PC-9 (cell line): ENCODE results near the gene TRAPPC12. TPM values are rescaled to one million over a fixed set of nuclear protein-coding genes. Genes with fewer than 3 reads are reported as not detected.

Experiments used
- BruUV-seq: library from RNA; stranded (reverse); fragments of 400-500 nt; replicated peaks from 2 replicates; lab custom pipeline; 2021; lab: Mats Ljungman, UMichigan
- CTCF ChIA-PET: fragments of 300-600 bp; sonication (Branson Sonifier 250); formaldehyde crosslinking; loops from one replicate; lab custom pipeline; 2022; ENCODE audit warnings: antibody characterized with exemption; lab: Charles Lee
- POLR2A ChIA-PET: fragments of 300-600 bp; sonication (Branson Sonifier 250); formaldehyde crosslinking; loops from one replicate; lab custom pipeline; 2022; ENCODE audit warnings: antibody characterized with exemption; ENCODE audit not compliant: unreplicated experiment; lab: Charles Lee
- DNase-seq, 2 experiments: peaks; one replicate each; pipeline versions ENCODE4 v3.0.0 to v3.0.0-alpha.2; 2015 to 2022; ENCODE audit warnings: mixed read lengths in 1 of 2
- H2AFZ ChIP-seq: fragments of 200-600 bp; sonication (generic); 2 replicates; pipeline ENCODE4 v1.8.1; 2017; ENCODE audit warnings: antibody characterized with exemption
- H3F3A ChIP-seq: fragments of 200-600 bp; sonication (generic); 2 replicates; pipeline ENCODE4 v1.8.1; 2017; ENCODE audit warnings: antibody characterized with exemption, mild to moderate bottlenecking, low read depth; ENCODE audit not compliant: insufficient read depth
- H3K27ac ChIP-seq: fragments of 200-600 bp; sonication (generic); 2 replicates; pipeline ENCODE4 v1.6.1; 2016; ENCODE audit warnings: mixed run types
- H3K27me3 ChIP-seq: fragments of 200-600 bp; sonication (generic); 2 replicates; pipeline ENCODE4 v1.6.1; 2016; ENCODE audit warnings: low read depth, mixed run types; ENCODE audit not compliant: insufficient read depth
- H3K36me3 ChIP-seq: fragments of 200-600 bp; sonication (generic); 2 replicates; pipeline ENCODE4 v1.6.1; 2016; ENCODE audit warnings: low read depth, mixed run types
- H3K4me1 ChIP-seq: fragments of 200-600 bp; sonication (generic); replicated peaks from 2 replicates; pipeline ENCODE4 v1.6.1; 2016; ENCODE audit warnings: mixed run types; ENCODE audit not compliant: insufficient read depth
- H3K4me2 ChIP-seq: fragments of 200-600 bp; sonication (generic); 2 replicates; pipeline ENCODE4 v1.6.1; 2017; ENCODE audit warnings: mixed run types
- H3K4me3 ChIP-seq: fragments of 200-600 bp; sonication (generic); 2 replicates; pipeline ENCODE4 v1.6.1; 2016; ENCODE audit warnings: mixed run types
- H3K79me2 ChIP-seq: fragments of 200-600 bp; sonication (generic); 2 replicates; pipeline ENCODE4 v1.6.1; 2017; ENCODE audit warnings: low read depth, mixed run types
- H3K9me2 ChIP-seq: fragments of 200-600 bp; sonication (generic); 2 replicates; pipeline ENCODE4 v1.8.1; 2017; ENCODE audit warnings: mild to moderate bottlenecking; ENCODE audit not compliant: insufficient read depth
- H3K9me3 ChIP-seq: fragments of 200-600 bp; sonication (generic); 2 replicates; pipeline ENCODE4 v1.8.1; 2016; ENCODE audit warnings: low read depth; ENCODE audit not compliant: insufficient read depth
- H4K20me1 ChIP-seq: fragments of 200-600 bp; sonication (generic); 2 replicates; pipeline ENCODE4 v1.8.1; 2017; ENCODE audit not compliant: insufficient read depth
- CTCF ChIP-seq: fragments of 200-600 bp; sonication (generic); conservative IDR thresholded peaks from 2 replicates; pipeline ENCODE4 v1.6.1; 2017; ENCODE audit warnings: mixed run types, antibody characterized with exemption, mild to moderate bottlenecking, moderate library complexity
- EZH2 ChIP-seq: fragments of 200-600 bp; sonication (generic); IDR thresholded peaks from 2 replicates; pipeline ENCODE4 v1.8.0; 2017; ENCODE audit warnings: antibody characterized with exemption, low read depth
- intact Hi-C: fragments of 100-400 bp; cut with micrococcal nuclease; formaldehyde crosslinking; loops from one replicate; pipeline ENCODE4 v1.10.0; 2022; ENCODE audit not compliant: unreplicated experiment
- total RNA-seq: library from RNA; stranded (reverse); gene quantifications from 2 replicates; pipeline ENCODE4 v1.2.3, GENCODE V29; 2021

Gene TRAPPC12
- total RNA-seq, 1 experiment from 2014 or later = 69.3 TPM

GRCh38 chr2:3334392-3335345, 44.8 kb upstream of the TRAPPC12 start:
- TF ChIP-seq CTCF = no peak
- no peak for TF ChIP-seq EZH2
- Histone ChIP-seq H4K20me1 (peaks cover 4% of the 10 kb centered on the region), H3K9me2 (no peaks in the 10 kb centered on the region), H3K27ac (no peak overlapping the region), H3K9me3 (no peaks in the 10 kb centered on the region), H3K4me1 (no peaks in the 10 kb centered on the region), H3K4me2 (no peak overlapping the region), H2AFZ (no peak overlapping the region), H3K4me3 (no peak overlapping the region), H3K36me3 (no peaks in the 10 kb centered on the region), H3F3A (no peaks in the 10 kb centered on the region), H3K27me3 (no peaks in the 10 kb centered on the region), H3K79me2 (no peaks in the 10 kb centered on the region)
- BruUV-seq = no TSS peak
- CTCF ChIA-PET = no interaction called here
- no peak for DNase-seq
- POLR2A ChIA-PET = no interaction called here
- intact Hi-C loops = no loop called here

GRCh38 chr2:3336844-3337243, 42.6 kb upstream of the TRAPPC12 start:
- Histone ChIP-seq H2AFZ (no peak overlapping the region), H3K4me1 (no peaks in the 10 kb centered on the region), H3K9me3 (no peaks in the 10 kb centered on the region), H3K4me2 (no peak overlapping the region), H3K4me3 (no peak overlapping the region), H3F3A (no peaks in the 10 kb centered on the region), H4K20me1 (peaks cover 4% of the 10 kb centered on the region), H3K36me3 (no peaks in the 10 kb centered on the region), H3K27ac (no peak overlapping the region), H3K79me2 (no peaks in the 10 kb centered on the region), H3K9me2 (no peaks in the 10 kb centered on the region), H3K27me3 (no peaks in the 10 kb centered on the region)
- POLR2A ChIA-PET = no interaction called here
- no peak for DNase-seq
- TF ChIP-seq CTCF = no peak
- TF ChIP-seq EZH2 = no peak
- no TSS peak for BruUV-seq
- CTCF ChIA-PET = no interaction called here
- intact Hi-C loops = no loop called here

GRCh38 chr2:3338340-3338739, 41.2 kb upstream of the TRAPPC12 start:
- H3K9me2 ChIP-seq = no peaks in the 10 kb centered on the region
- no peak overlapping the region for H2AFZ ChIP-seq
- H3F3A ChIP-seq = no peaks in the 10 kb centered on the region
- no peak overlapping the region for H3K27ac ChIP-seq
- H3K9me3 ChIP-seq = no peaks in the 10 kb centered on the region
- intact Hi-C loops = no loop called here
- H3K79me2 ChIP-seq = no peaks in the 10 kb centered on the region
- ChIA-PET POLR2A (no interaction called here), CTCF (no interaction called here)
- H3K4me1 ChIP-seq = no peaks in the 10 kb centered on the region
- no peak overlapping the region for H3K4me3 ChIP-seq
- no TSS peak for BruUV-seq
- TF ChIP-seq EZH2 (no peak), CTCF (no peak)
- no peak for DNase-seq
- no peaks in the 10 kb centered on the region for H3K27me3 ChIP-seq
- H3K36me3 ChIP-seq = no peaks in the 10 kb centered on the region
- peaks cover 4% of the 10 kb centered on the region for H4K20me1 ChIP-seq
- H3K4me2 ChIP-seq = no peak overlapping the region
